H9 (cell line): Measurements from ENCODE around the gene INTS6. TPM values are rescaled to one million over a fixed set of nuclear protein-coding genes. Genes with fewer than 3 reads are reported as not detected.

Source experiments
- DNase-seq: peaks from one replicate; pipeline ENCODE4 v3.0.0-alpha.2; 2017
- H2AFZ ChIP-seq: one replicate; pipeline ENCODE4 v1.6.1; 2013; ENCODE audit warnings: mild to moderate bottlenecking, low read length, control low read depth, moderate library complexity
- H2AK5ac ChIP-seq: 2 replicates; pipeline ENCODE4 v1.6.1; 2013; ENCODE audit warnings: low read length, control low read depth, mixed read lengths; ENCODE audit not compliant: insufficient read length
- H2BK120ac ChIP-seq: one replicate; pipeline ENCODE4 v1.6.1; 2013; ENCODE audit warnings: low read depth, mild to moderate bottlenecking, low read length, control low read depth, inconsistent platforms; ENCODE audit not compliant: poor library complexity, severe bottlenecking
- H2BK12ac ChIP-seq: 2 replicates; pipeline ENCODE4 v1.6.1; 2013; ENCODE audit warnings: low read length, control low read depth, mixed read lengths, low read depth; ENCODE audit not compliant: insufficient read length
- H2BK15ac ChIP-seq: 2 replicates; pipeline ENCODE4 v1.6.1; 2013; ENCODE audit warnings: low read depth, low read length, control low read depth
- H2BK20ac ChIP-seq: one replicate; pipeline ENCODE4 v1.6.1; 2013; ENCODE audit warnings: low read depth, mild to moderate bottlenecking, low read length, control low read depth, inconsistent platforms; ENCODE audit not compliant: poor library complexity, severe bottlenecking
- H2BK5ac ChIP-seq: 2 replicates; pipeline ENCODE4 v1.6.1; 2013; ENCODE audit warnings: low read length, control low read depth, mixed read lengths; ENCODE audit not compliant: insufficient read length
- H3K14ac ChIP-seq: 2 replicates; pipeline ENCODE4 v1.6.1; 2013; ENCODE audit warnings: low read length, control low read depth; ENCODE audit not compliant: insufficient read depth
- H3K18ac ChIP-seq: 2 replicates; pipeline ENCODE4 v1.6.1; 2013; ENCODE audit warnings: low read depth, mild to moderate bottlenecking, mixed read lengths, low read length, control low read depth; ENCODE audit not compliant: insufficient read length
- H3K23ac ChIP-seq: 2 replicates; pipeline ENCODE4 v1.6.1; 2013; ENCODE audit warnings: low read length, control low read depth, mixed read lengths, low read depth; ENCODE audit not compliant: insufficient read length
- H3K23me2 ChIP-seq: 2 replicates; pipeline ENCODE4 v1.6.1; 2013; ENCODE audit warnings: low read depth, mild to moderate bottlenecking, mixed read lengths, low read length, control low read depth; ENCODE audit not compliant: insufficient read length, poor library complexity, severe bottlenecking
- H3K27ac ChIP-seq: 2 replicates; pipeline ENCODE4 v1.5.1; 2013; ENCODE audit warnings: low read length, control low read depth, mixed read lengths, low read depth; ENCODE audit not compliant: insufficient read length
- H3K27me3 ChIP-seq: 2 replicates; pipeline ENCODE4 v1.6.1; 2013; ENCODE audit warnings: low read length, control low read depth, inconsistent platforms; ENCODE audit not compliant: insufficient read depth
- H3K4ac ChIP-seq: 2 replicates; pipeline ENCODE4 v1.6.1; 2013; ENCODE audit warnings: low read depth, mild to moderate bottlenecking, control low read depth, inconsistent platforms, low read length, moderate library complexity
- H3K4me1 ChIP-seq: 2 replicates; pipeline ENCODE4 v1.6.1; 2013; ENCODE audit warnings: low read length, control low read depth, inconsistent platforms; ENCODE audit not compliant: insufficient read depth
- H3K4me2 ChIP-seq: 2 replicates; pipeline ENCODE4 v1.6.1; 2013; ENCODE audit warnings: low read length, control low read depth, mixed read lengths; ENCODE audit not compliant: insufficient read length, insufficient read depth
- H3K56ac ChIP-seq: 2 replicates; pipeline ENCODE4 v1.6.1; 2013; ENCODE audit warnings: low read depth, mild to moderate bottlenecking, mixed read lengths, low read length, control low read depth; ENCODE audit not compliant: insufficient read length
- H3K79me1 ChIP-seq: 2 replicates; pipeline ENCODE4 v1.6.1; 2013; ENCODE audit warnings: low read depth, mild to moderate bottlenecking, moderate library complexity, low read length, control low read depth, inconsistent platforms; ENCODE audit not compliant: insufficient read depth, poor library complexity, severe bottlenecking
- H3K79me2 ChIP-seq: 2 replicates; pipeline ENCODE4 v1.6.1; 2013; ENCODE audit warnings: low read length, control low read depth, inconsistent platforms; ENCODE audit not compliant: insufficient read depth
- H3K9ac ChIP-seq: 2 replicates; pipeline ENCODE4 v1.6.1; 2013; ENCODE audit warnings: low read length, control low read depth, mixed read lengths; ENCODE audit not compliant: insufficient read length; ENCODE audit errors: extremely low read depth
- H3K9me3 ChIP-seq: one replicate; pipeline ENCODE4 v1.6.1; 2013; ENCODE audit warnings: low read depth, low read length, inconsistent platforms; ENCODE audit not compliant: control insufficient read depth
- H3T11ph ChIP-seq: one replicate; pipeline ENCODE4 v1.6.1; 2013; ENCODE audit warnings: mild to moderate bottlenecking, low read length, control low read depth, inconsistent platforms
- H4K20me1 ChIP-seq: one replicate; pipeline ENCODE4 v1.6.1; 2013; ENCODE audit not compliant: control insufficient read depth, insufficient read length, insufficient read depth
- H4K5ac ChIP-seq: 2 replicates; pipeline ENCODE4 v1.6.1; 2013; ENCODE audit warnings: low read depth, mild to moderate bottlenecking, mixed read lengths, low read length, control low read depth; ENCODE audit not compliant: insufficient read length
- H4K8ac ChIP-seq: replicated peaks from 2 replicates; pipeline ENCODE4 v1.6.1; 2013; ENCODE audit warnings: low read length, control low read depth, mixed read lengths, low read depth; ENCODE audit not compliant: insufficient read length
- H4K91ac ChIP-seq: 2 replicates; pipeline ENCODE4 v1.6.1; 2013; ENCODE audit warnings: low read depth, mild to moderate bottlenecking, moderate library complexity, mixed read lengths, low read length, control low read depth; ENCODE audit not compliant: insufficient read length
- H3K27ac Mint-ChIP-seq, 3 experiments: 2 replicates in 2 of 3; 3 replicates in 1 of 3; pipeline ENCODE4 v1.8.0; 2020 to 2021; ENCODE audit warnings: mixed read lengths in 3 of 3, mild to moderate bottlenecking in 1 of 3, moderate library complexity in 1 of 3
- H3K27me3 Mint-ChIP-seq: 2 replicates; pipeline ENCODE4 v1.8.0; 2021; ENCODE audit warnings: low read depth, mild to moderate bottlenecking, moderate library complexity, mixed read lengths
- H3K36me3 Mint-ChIP-seq, 3 experiments: 2 replicates in 2 of 3; 3 replicates in 1 of 3; pipeline ENCODE4 v1.8.0; 2020 to 2021; ENCODE audit warnings: low read depth in 3 of 3, mixed read lengths in 3 of 3; ENCODE audit not compliant: insufficient read depth in 1 of 3
- H3K4me1 Mint-ChIP-seq, 2 experiments: 2 replicates each; pipeline ENCODE4 v1.8.0; 2020; ENCODE audit warnings: mixed read lengths in 2 of 2
- H3K4me3 Mint-ChIP-seq, 2 experiments: 2 replicates in 1 of 2; 3 replicates in 1 of 2; pipeline ENCODE4 v1.8.0; 2020 to 2021; ENCODE audit warnings: mild to moderate bottlenecking in 2 of 2, mixed read lengths in 2 of 2, moderate library complexity in 1 of 2
- H3K9me3 Mint-ChIP-seq, 2 experiments: 2 replicates in 1 of 2; 3 replicates in 1 of 2; pipeline ENCODE4 v1.8.0; 2020; ENCODE audit warnings: mild to moderate bottlenecking in 2 of 2, mixed read lengths in 2 of 2, moderate library complexity in 1 of 2
- WGBS: extraction: QIAGEN DNeasy Blood & Tissue Kit; methylation state at CpG from one replicate; pipeline ENCODE4 v1.1.7; 2013; ENCODE audit warnings: missing lambda C conversion rate, low lambda C conversion rate, mixed read lengths; ENCODE audit not compliant: insufficient read length; ENCODE audit errors: extremely low coverage; 5-methylcytosine and 5-hydroxymethylcytosine counted together
- total RNA-seq: library from RNA; stranded (reverse); gene quantifications from 2 replicates; pipeline ENCODE4 v1.2.1, GENCODE V29; 2021
- TF ChIP-seq, protein P1 (sequence below): fragments of 200-600 bp; sonication (generic); conservative IDR thresholded peaks from 3 replicates; pipeline ENCODE4 v1.8.0; 2021; ENCODE audit warnings: antibody characterized with exemption, mild to moderate bottlenecking

The INTS6 gene
- total RNA-seq, 1 experiment from 2014 or later: 61.2 TPM

DNA sequence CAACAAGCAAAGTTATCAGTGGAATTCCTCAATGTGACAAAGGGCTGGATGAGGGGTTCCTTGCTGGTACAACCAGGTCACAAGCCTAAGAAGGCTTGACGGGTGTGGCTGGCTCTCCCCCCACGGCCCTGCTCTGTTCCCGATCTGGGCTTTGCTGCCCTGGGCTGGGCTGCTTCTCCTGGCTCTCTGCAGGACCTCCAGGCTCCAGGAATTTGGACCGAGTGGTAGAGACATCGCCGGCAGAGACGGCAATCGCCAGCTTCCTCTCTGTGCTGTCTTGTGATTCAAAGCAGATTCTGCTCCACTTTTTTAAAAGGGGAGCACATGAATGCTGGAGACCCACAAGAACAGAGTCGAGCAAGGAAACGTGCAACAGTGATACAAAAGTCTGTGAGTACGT is 113.5 kb downstream of the INTS6 start, which contains the start of gene SERPINE3:
Gene SERPINE3 (plus strand): TSS at position 338 of the 400 bp plus-strand sequence. CDS start 1,401 bp downstream, outside the sequence.
- Histone ChIP-seq H3K14ac (peak within 1 kb of the TSS; percentile 58; the same call in 1 of the 2 replicates), H2AK5ac (no peak within 1 kb of the TSS), H2AFZ (no peak within 1 kb of the TSS), H2BK20ac (no peak within 1 kb of the TSS), H4K91ac (no peak within 1 kb of the TSS), H4K8ac (no peak within 1 kb of the TSS), H3K4ac (no peak within 1 kb of the TSS), H3K23me2 (no peaks in the 10 kb centered on the region), H2BK5ac (no peak within 1 kb of the TSS), H3K9ac (no peak within 1 kb of the TSS), H3K18ac (no peak within 1 kb of the TSS), H2BK12ac (no peak within 1 kb of the TSS), H3K56ac (no peak within 1 kb of the TSS), H4K20me1 (no peaks in the 10 kb centered on the region), H3K79me2 (no peaks in the 10 kb centered on the region), H2BK120ac (no peak within 1 kb of the TSS), H3K79me1 (no peaks in the 10 kb centered on the region), H3T11ph (no peak within 1 kb of the TSS), H3K4me2 (no peak within 1 kb of the TSS), H3K4me1 (no peaks in the 10 kb centered on the region; the same call in 1 of the 2 replicates), H3K23ac (no peak within 1 kb of the TSS), H2BK15ac (no peak within 1 kb of the TSS), H4K5ac (no peak within 1 kb of the TSS), H3K27me3 (no peaks in the 10 kb centered on the region), H3K27ac (no peak within 1 kb of the TSS), H3K9me3 (no peaks in the 10 kb centered on the region)
- Mint-ChIP-seq H3K4me1 (peaks cover 20 to 32% of the 10 kb centered on the region in 2 experiments), H3K27ac (no peak within 1 kb of the TSS), H3K27me3 (no peaks in the 10 kb centered on the region; the same call in none of the 2 replicates), H3K4me3 (no peak within 1 kb of the TSS), H3K9me3 (no peaks in the 10 kb centered on the region), H3K36me3 (no peaks in the 10 kb centered on the region)
- no CpG with 5 or more reads among the region's 11 CpGs for WGBS
- no peak for DNase-seq
- TF ChIP-seq, protein P1, sequence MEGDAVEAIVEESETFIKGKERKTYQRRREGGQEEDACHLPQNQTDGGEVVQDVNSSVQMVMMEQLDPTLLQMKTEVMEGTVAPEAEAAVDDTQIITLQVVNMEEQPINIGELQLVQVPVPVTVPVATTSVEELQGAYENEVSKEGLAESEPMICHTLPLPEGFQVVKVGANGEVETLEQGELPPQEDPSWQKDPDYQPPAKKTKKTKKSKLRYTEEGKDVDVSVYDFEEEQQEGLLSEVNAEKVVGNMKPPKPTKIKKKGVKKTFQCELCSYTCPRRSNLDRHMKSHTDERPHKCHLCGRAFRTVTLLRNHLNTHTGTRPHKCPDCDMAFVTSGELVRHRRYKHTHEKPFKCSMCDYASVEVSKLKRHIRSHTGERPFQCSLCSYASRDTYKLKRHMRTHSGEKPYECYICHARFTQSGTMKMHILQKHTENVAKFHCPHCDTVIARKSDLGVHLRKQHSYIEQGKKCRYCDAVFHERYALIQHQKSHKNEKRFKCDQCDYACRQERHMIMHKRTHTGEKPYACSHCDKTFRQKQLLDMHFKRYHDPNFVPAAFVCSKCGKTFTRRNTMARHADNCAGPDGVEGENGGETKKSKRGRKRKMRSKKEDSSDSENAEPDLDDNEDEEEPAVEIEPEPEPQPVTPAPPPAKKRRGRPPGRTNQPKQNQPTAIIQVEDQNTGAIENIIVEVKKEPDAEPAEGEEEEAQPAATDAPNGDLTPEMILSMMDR: no peak
